Prostate gland (tissue), 2 donors: Measurements from ENCODE around the gene OPTC. TPM values are rescaled to one million over a fixed set of nuclear protein-coding genes. Genes with fewer than 3 reads are reported as not detected.

Experiments used
- DNase-seq: peaks from one replicate; pipeline ENCODE4 v3.0.0-alpha.2; 2019; ENCODE audit warnings: low spot score
- H3K27ac ChIP-seq, 2 donors: fragments of 200-600 bp; sonication (generic); 2 replicates each; pipeline ENCODE4 v1.5.1; 2017 to 2019
- H3K27me3 ChIP-seq: fragments of 200-600 bp; sonication (generic); replicated peaks from 2 replicates; pipeline ENCODE4 v1.5.1; 2019; ENCODE audit not compliant: insufficient read depth
- H3K36me3 ChIP-seq, 2 donors: fragments of 200-600 bp; sonication (generic); 1 replicate in 1 of 2; 2 replicates in 1 of 2; pipeline versions ENCODE4 v1.5.1 to v1.8.1; 2017 to 2019
- H3K4me1 ChIP-seq: fragments of 200-600 bp; sonication (generic); replicated peaks from 2 replicates; pipeline ENCODE4 v1.5.1; 2019
- H3K4me3 ChIP-seq, 2 donors: fragments of 200-600 bp; sonication (generic); 2 replicates each; pipeline ENCODE4 v1.5.1; 2017 to 2019
- H3K9me3 ChIP-seq: fragments of 200-600 bp; sonication (generic); 2 replicates; pipeline ENCODE4 v1.5.1; 2017
- CTCF ChIP-seq, 4 experiments: fragments of 200-600 bp in 2 of 4; fragments of 450-650 bp in 2 of 4; sonication (generic) in 2 of 4; IDR thresholded peaks; 1 replicate in 3 of 4; 2 replicates in 1 of 4; pipeline ENCODE4 v1.5.1; 2016 to 2019; ENCODE audit warnings: antibody characterized with exemption in 4 of 4, mild to moderate bottlenecking in 2 of 4, moderate library complexity in 2 of 4
- POLR2A ChIP-seq: fragments of 450-650 bp; IDR thresholded peaks from one replicate; pipeline ENCODE4 v1.6.1; 2016; ENCODE audit warnings: antibody characterized with exemption, mild to moderate bottlenecking
- POLR2AphosphoS5 ChIP-seq: sonication (generic); formaldehyde crosslinking; IDR thresholded peaks from one replicate; pipeline ENCODE4 v1.6.1; 2017; ENCODE audit warnings: antibody characterized with exemption
- WGBS: methylation state at CpG from one replicate; pipeline ENCODE4 v1.1.5; 2018; 5-methylcytosine and 5-hydroxymethylcytosine counted together
- intact Hi-C: fragments of 100-400 bp; cut with DNase I; formaldehyde crosslinking; loops from one replicate; pipeline ENCODE4 v1.14.2; 2022
- total RNA-seq, 2 donors: library from RNA; depleted of rRNA; stranded (reverse); fragments of >200 nt; gene quantifications; one replicate each; pipeline ENCODE4 v1.1.0, GENCODE V29; 2016

The OPTC gene
- total RNA-seq, 2 donors from 2014 or later = not detected

- TF ChIP-seq CTCF (IDR thresholded peaks at IDR 0.05) (no peak), POLR2AphosphoS5 (no peak), POLR2A (no peak)
- H3K4me1 ChIP-seq = no peaks in the 10 kb centered on the region
- no peaks in the 10 kb centered on the region for H3K27me3 ChIP-seq
- DNase-seq = no peak
- 58% methylated on average over 18 of the region's 18 CpGs for WGBS
- H3K27ac ChIP-seq = no peak overlapping the region
- intact Hi-C loops = no loop called here
- H3K4me3 ChIP-seq = no peak overlapping the region
- H3K36me3 ChIP-seq = no peaks in the 10 kb centered on the region
- H3K9me3 ChIP-seq = no peaks in the 10 kb centered on the region
Measured at GRCh38 chr1:203454986-203455471, 38.9 kb upstream of the OPTC start.

- no peak for DNase-seq
- TF ChIP-seq POLR2AphosphoS5 (no peak), POLR2A (no peak), CTCF (IDR thresholded peaks at IDR 0.05) (no peak)
- Histone ChIP-seq H3K27me3 (no peaks in the 10 kb centered on the region), H3K36me3 (no peaks in the 10 kb centered on the region), H3K27ac (no peak overlapping the region), H3K4me1 (no peaks in the 10 kb centered on the region), H3K4me3 (no peak overlapping the region), H3K9me3 (no peaks in the 10 kb centered on the region)
- intact Hi-C loops = no loop called here
- 91% methylated on average over 3 of the region's 3 CpGs for WGBS
Measured at GRCh38 chr1:203455706-203456105, 38.2 kb upstream of the OPTC start.

- no peak for DNase-seq
- Histone ChIP-seq H3K36me3 (no peaks in the 10 kb centered on the region), H3K27ac (no peak overlapping the region), H3K4me1 (no peaks in the 10 kb centered on the region), H3K4me3 (no peak overlapping the region), H3K9me3 (no peaks in the 10 kb centered on the region), H3K27me3 (no peaks in the 10 kb centered on the region)
- intact Hi-C loops = no loop called here
- 96% methylated on average over 4 of the region's 4 CpGs for WGBS
- TF ChIP-seq CTCF (IDR thresholded peaks at IDR 0.05) = no peak
Measured at GRCh38 chr1:203456577-203456976, 37.4 kb upstream of the OPTC start.

- H3K27ac ChIP-seq = no peak overlapping the region
- no peak overlapping the region for H3K4me3 ChIP-seq
- TF ChIP-seq CTCF (IDR thresholded peaks at IDR 0.05) (no peak), POLR2AphosphoS5 (no peak), POLR2A (no peak)
- WGBS = 95% methylated on average over 5 of the region's 5 CpGs
- intact Hi-C loops = no loop called here
- H3K27me3 ChIP-seq = no peaks in the 10 kb centered on the region
- no peaks in the 10 kb centered on the region for H3K4me1 ChIP-seq
- H3K36me3 ChIP-seq = no peaks in the 10 kb centered on the region
- H3K9me3 ChIP-seq = no peaks in the 10 kb centered on the region
- no peak for DNase-seq
Measured at GRCh38 chr1:203458078-203458477, 35.9 kb upstream of the OPTC start.

GRCh38 chr1:203459671-203460201, 34.2 kb upstream of the OPTC start:
- no peak overlapping the region for H3K4me3 ChIP-seq
- H3K9me3 ChIP-seq = no peaks in the 10 kb centered on the region
- no peaks in the 10 kb centered on the region for H3K4me1 ChIP-seq
- H3K36me3 ChIP-seq = no peaks in the 10 kb centered on the region
- intact Hi-C loops = no loop called here
- no peak for TF ChIP-seq CTCF (IDR thresholded peaks at IDR 0.05)
- TF ChIP-seq POLR2A = no peak
- no peak for TF ChIP-seq POLR2AphosphoS5
- DNase-seq = no peak
- H3K27me3 ChIP-seq = no peaks in the 10 kb centered on the region
- 81% methylated on average over 8 of the region's 8 CpGs for WGBS
- no peak overlapping the region for H3K27ac ChIP-seq
